ENCODE data around the gene TCF4.

TCF4 gene

DNA sequence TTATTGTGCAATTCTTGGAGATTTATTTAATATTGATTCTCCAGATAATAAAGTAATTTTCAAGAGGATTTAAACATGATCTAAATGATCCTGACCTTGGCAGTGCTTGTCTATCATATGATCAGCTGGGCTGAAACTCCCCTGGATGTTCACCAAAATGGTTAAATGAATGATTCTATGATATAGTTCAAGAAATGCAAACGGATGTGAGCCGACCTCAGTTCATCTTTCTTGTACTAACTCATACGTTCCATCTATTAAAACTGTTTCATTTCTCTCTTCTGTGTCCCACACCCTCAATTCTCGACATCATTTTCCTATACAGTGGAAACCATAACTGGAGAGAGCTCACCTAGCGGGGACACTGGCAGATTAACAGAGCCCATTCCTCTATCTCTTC lies 347.0 kb downstream of the TCF4 start:
- no peak overlapping the region for H3K4me3 ChIP-seq (ENCODE audit: low read depth, low read length)
- ChIA-PET CTCF (interaction anchor here (1.2 kb wide), 1 partner anchor 10 kb away, joined by 3 read pairs; no protein-coding TSS in a partner anchor), POLR2A (no interaction called here)
- TF ChIP-seq, protein P1, sequence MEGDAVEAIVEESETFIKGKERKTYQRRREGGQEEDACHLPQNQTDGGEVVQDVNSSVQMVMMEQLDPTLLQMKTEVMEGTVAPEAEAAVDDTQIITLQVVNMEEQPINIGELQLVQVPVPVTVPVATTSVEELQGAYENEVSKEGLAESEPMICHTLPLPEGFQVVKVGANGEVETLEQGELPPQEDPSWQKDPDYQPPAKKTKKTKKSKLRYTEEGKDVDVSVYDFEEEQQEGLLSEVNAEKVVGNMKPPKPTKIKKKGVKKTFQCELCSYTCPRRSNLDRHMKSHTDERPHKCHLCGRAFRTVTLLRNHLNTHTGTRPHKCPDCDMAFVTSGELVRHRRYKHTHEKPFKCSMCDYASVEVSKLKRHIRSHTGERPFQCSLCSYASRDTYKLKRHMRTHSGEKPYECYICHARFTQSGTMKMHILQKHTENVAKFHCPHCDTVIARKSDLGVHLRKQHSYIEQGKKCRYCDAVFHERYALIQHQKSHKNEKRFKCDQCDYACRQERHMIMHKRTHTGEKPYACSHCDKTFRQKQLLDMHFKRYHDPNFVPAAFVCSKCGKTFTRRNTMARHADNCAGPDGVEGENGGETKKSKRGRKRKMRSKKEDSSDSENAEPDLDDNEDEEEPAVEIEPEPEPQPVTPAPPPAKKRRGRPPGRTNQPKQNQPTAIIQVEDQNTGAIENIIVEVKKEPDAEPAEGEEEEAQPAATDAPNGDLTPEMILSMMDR (IDR thresholded peaks at IDR 0.05; ENCODE audit: insufficient read depth, low read length, missing control alignments) = no peak
- DNase-seq (ENCODE audit: low read depth, low spot score) = no peak

DNA sequence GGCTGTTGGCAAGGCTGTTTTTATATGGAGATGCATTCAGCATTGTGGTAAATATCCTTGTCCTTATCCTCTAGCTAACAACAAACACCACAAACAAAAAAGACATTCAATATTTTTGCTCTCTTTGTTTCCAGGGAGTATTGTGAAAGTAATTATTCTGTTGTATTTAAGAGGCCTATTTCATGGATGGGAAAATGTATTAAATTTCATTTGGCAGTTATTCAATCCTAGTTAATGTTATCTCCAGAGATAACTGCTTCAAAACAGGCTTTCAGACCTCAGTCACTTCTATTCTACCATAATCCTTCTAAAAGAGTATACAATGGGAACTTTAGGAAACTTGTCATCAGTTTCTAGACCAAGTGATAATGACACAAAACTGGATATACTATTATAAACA lies 348.3 kb downstream of the TCF4 start:
- ChIA-PET CTCF (no interaction called here), POLR2A (no interaction called here)
- no peak overlapping the region for H3K4me3 ChIP-seq (ENCODE audit: low read depth, low read length)
- TF ChIP-seq, protein P1 (IDR thresholded peaks at IDR 0.05; ENCODE audit: insufficient read depth, low read length, missing control alignments) = no peak
- no peak for DNase-seq (ENCODE audit: low read depth, low spot score)

DNA sequence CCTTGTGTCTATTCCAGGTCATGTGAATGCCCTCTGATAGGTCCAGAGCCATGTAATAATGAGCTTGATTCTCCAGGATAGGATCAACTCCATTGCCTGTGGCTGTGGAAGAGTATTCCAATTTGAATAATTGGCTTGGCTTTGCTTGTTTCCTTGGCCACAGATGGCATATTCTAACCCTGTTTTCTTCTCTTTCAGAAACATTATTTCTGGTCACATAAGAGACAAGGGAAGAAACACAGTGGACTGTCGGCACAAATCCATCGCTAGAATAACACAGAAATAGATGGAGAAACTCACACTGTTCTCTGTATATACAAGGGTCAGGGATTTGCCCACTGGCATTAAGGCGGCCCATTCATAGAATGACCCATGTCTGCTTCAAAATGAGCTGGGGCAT lies 350.3 kb downstream of the TCF4 start:
- CTCF ChIA-PET = interaction anchor here (1.4 to 2.0 kb wide), 4 partner anchors 9 to 1338 kb away, joined by 3 to 9 read pairs (median 5); no protein-coding TSS in a partner anchor
- TF ChIP-seq, protein P1 (IDR thresholded peaks at IDR 0.05; ENCODE audit: insufficient read depth, low read length, missing control alignments) = no peak

DNA sequence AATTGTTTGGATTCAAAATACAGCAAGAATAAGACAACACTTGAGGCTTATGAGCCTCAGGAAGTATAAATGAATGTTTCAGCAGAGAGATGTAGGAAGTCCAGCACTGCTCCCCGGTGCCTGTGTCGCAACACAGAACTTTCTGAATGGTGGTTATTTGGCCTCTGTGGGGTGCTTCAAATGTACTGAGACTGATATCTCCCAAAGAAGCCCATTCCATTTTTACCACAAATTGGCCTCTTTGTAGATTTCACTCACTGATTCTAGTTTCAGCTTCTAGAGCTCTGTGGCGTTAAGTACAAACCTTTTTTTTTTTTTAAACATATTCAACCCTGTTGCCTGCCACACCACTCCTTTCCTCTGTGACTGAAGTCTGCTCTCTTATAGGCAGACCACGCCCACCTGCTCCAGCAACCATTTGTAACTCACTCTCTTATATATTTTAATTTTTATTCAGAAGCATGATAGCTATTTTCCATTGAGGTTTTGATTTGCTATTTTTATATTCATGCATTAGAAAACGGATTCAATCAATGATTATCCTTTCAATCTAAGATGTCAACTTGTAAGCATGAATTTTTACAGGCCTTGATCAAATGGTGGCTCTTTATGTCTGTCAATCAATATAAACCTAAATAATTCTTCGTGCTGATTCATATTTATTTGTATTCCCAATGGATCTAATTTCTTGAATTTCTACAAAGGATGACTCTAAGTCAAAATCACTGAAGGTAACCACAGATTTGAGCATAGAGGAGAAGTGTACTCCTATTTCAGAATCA lies 351.7 kb downstream of the TCF4 start:
- no peak overlapping the region for H3K4me3 ChIP-seq (ENCODE audit: low read depth, low read length)
- DNase-seq (ENCODE audit: low read depth, low spot score) = no peak
- TF ChIP-seq, protein P1 (IDR thresholded peaks at IDR 0.05; ENCODE audit: insufficient read depth, low read length, missing control alignments) = no peak
- CTCF ChIA-PET = interaction anchor here (1.6 to 2.0 kb wide), 3 partner anchors 8 to 1409 kb away, joined by 4 to 9 read pairs (median 5); no protein-coding TSS in a partner anchor
- POLR2A ChIA-PET = interaction anchor here (0.7 kb wide), 1 partner anchor 1064 kb away, joined by 3 read pairs; no protein-coding TSS in a partner anchor

More for the DNA sequence above, 350.3 kb downstream of the TCF4 start:
- no peak for DNase-seq (ENCODE audit: low read depth, low spot score)
- no peak overlapping the region for H3K4me3 ChIP-seq (ENCODE audit: low read depth, low read length)
- POLR2A ChIA-PET = no interaction called here

DNA sequence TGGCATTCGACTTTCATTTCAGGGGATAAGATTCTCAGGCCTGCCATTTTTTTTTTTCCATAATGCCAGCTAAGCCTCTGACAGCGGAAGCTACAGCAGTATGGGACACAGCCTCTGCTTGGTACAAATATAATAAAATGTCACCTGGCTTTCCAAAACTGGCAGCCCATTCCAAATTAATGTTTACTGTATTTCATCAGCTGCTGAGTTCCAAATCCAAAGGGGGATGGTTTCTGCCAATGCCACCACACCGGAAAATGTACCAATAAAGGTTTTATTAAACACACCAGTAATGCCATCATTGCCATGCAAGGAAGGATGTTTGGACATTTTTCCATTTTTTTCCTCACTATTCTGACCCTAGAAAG lies 352.9 kb downstream of the TCF4 start:
- CTCF ChIA-PET = interaction anchor here (0.7 to 4.2 kb wide), 80 partner anchors 10 to 1410 kb away, joined by 3 to 46 read pairs (median 4); no protein-coding TSS in a partner anchor
- no peak overlapping the region for H3K4me3 ChIP-seq (ENCODE audit: low read depth, low read length)
- DNase-seq (ENCODE audit: low read depth, low spot score) = no peak
- TF ChIP-seq, protein P1 (IDR thresholded peaks at IDR 0.05; ENCODE audit: insufficient read depth, low read length, missing control alignments) = no peak
- POLR2A ChIA-PET = no interaction called here

DNA sequence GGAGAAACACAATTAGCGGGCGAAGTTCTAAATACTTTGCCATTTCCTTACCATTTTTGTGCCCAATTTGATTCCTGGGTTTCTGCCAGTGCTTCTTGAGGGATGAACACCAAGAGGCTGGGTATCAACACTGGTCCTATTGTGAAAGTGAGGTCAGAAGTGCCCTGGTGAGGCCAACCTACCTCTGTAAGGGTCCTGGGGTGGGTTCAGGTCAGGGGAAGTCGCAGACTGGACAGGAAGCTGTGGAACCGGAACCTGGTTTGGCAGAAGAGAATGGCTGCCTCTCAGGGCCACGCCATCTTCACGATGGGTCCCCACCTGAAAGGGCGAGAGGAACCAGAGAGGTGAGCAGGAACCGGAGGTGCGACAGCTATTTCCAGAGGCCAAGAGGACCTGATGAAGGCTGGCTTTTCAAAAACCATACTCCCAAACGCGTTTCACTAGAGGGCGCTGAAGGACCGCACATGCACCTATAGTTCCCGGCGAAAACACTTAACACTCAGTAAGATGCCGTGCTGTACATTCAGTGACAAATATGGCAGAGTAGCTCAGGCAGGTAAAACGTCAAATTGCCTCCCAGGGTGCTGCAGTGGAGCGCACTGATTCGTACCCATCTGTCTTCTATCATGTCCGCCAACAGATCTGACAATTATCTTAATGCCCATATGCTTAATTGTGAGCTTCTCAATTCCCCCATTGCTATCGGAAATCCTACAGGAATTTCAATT lies 353.5 kb downstream of the TCF4 start:
- POLR2A ChIA-PET = no interaction called here

More for the DNA sequence above, 353.5 kb downstream of the TCF4 start:
- TF ChIP-seq, protein P1 (IDR thresholded peaks at IDR 0.05; ENCODE audit: insufficient read depth, low read length, missing control alignments) = peak; percentile 81
- peak; percentile 31 for DNase-seq (ENCODE audit: low read depth, low spot score)
- CTCF ChIA-PET = interaction anchor here (0.7 to 4.2 kb wide), 93 partner anchors 9 to 1411 kb away, joined by 3 to 46 read pairs (median 4); no protein-coding TSS in a partner anchor
- H3K4me3 ChIP-seq (ENCODE audit: low read depth, low read length) = no peak overlapping the region
